Measurements from ENCODE around the gene MEGF11.

MEGF11 gene

DNA sequence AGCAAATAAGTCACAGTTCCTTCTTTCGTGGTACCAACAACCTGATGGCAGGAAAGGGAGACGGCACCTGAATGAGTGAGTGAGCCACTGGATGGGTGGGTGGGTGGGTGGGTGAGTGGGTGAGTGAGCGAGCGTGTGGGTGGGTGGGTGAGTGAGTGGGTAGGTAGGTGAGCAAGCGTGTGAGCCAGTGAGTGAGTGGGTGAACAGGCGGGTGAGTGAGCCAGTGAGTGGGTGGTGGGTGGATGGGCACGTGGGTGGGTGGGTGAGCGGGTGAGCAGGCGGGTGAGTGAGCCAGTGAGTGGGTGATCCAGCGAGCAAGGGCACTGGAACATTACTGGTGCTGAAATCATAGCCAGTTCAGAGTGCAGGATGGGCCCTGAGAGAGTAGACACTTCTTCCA is 152.8 kb downstream of the MEGF11 start:
- DNase-seq (ENCODE audit: low read depth in 1 of 2, low spot score in 1 of 2), result no peak

DNA sequence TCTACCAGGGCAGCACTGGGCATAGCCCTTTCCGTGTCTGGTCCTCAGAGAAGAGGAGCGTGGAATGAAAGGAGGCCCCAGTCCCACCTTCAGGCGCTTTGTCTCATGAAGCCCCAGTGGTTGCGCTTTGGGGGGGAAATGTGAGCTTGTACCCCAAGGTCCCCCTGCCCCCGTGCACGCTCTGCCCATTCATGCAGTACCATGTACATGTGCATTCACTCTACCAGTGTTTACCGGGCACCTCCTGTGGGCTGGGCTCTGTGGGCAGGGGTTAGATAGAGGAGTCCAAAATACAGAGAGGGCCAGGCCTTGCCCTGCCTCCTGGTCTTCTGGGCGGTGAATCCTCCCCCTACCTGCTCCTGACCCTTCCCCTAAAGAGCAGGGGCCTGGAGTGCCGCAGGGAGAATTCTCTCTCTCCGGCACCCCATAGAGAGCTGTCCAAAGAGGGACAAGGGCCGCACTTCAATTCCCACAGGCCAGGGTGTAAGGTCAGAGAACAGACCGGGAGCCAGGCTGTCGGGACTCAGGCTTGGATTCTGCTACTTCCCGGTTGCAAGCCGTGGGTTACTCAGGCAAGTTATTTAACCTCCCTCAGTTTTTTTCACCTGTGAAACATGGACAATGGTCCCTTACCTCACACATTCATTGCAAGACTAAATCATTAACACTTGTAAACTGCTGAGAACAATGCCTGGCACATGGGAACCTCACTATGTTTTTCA is 153.4 kb downstream of the MEGF11 start:
- no peak for TF ChIP-seq GABPA (IDR thresholded peaks at IDR 0.05; ENCODE audit: low read depth)
- TF ChIP-seq, protein P1, sequence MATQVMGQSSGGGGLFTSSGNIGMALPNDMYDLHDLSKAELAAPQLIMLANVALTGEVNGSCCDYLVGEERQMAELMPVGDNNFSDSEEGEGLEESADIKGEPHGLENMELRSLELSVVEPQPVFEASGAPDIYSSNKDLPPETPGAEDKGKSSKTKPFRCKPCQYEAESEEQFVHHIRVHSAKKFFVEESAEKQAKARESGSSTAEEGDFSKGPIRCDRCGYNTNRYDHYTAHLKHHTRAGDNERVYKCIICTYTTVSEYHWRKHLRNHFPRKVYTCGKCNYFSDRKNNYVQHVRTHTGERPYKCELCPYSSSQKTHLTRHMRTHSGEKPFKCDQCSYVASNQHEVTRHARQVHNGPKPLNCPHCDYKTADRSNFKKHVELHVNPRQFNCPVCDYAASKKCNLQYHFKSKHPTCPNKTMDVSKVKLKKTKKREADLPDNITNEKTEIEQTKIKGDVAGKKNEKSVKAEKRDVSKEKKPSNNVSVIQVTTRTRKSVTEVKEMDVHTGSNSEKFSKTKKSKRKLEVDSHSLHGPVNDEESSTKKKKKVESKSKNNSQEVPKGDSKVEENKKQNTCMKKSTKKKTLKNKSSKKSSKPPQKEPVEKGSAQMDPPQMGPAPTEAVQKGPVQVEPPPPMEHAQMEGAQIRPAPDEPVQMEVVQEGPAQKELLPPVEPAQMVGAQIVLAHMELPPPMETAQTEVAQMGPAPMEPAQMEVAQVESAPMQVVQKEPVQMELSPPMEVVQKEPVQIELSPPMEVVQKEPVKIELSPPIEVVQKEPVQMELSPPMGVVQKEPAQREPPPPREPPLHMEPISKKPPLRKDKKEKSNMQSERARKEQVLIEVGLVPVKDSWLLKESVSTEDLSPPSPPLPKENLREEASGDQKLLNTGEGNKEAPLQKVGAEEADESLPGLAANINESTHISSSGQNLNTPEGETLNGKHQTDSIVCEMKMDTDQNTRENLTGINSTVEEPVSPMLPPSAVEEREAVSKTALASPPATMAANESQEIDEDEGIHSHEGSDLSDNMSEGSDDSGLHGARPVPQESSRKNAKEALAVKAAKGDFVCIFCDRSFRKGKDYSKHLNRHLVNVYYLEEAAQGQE (IDR thresholded peaks at IDR 0.05; ENCODE audit: insufficient replicate concordance, low read depth), result no peak
- no peak for TF ChIP-seq POLR2AphosphoS5 (IDR thresholded peaks at IDR 0.05; ENCODE audit: low read depth)
- Histone ChIP-seq H3K27me3 (ENCODE audit: insufficient read depth, poor library complexity, severe bottlenecking) (no peaks in the 10 kb centered on the region), H3K27ac (replicated peaks) (no peak overlapping the region), H3K4me3 (replicated peaks; ENCODE audit: insufficient read depth, low read length) (no peak overlapping the region)
- no peak for DNase-seq (ENCODE audit: low read depth in 1 of 2, low spot score in 1 of 2)

More for the DNA sequence above, 152.8 kb downstream of the MEGF11 start:
- Histone ChIP-seq H3K4me3 (replicated peaks; ENCODE audit: insufficient read depth, low read length) (no peak overlapping the region), H3K27ac (replicated peaks) (no peak overlapping the region), H3K27me3 (ENCODE audit: insufficient read depth, poor library complexity, severe bottlenecking) (no peaks in the 10 kb centered on the region)
- TF ChIP-seq, protein P1 (IDR thresholded peaks at IDR 0.05; ENCODE audit: insufficient replicate concordance, low read depth), result no peak
- TF ChIP-seq GABPA (IDR thresholded peaks at IDR 0.05; ENCODE audit: low read depth), result no peak
- no peak for TF ChIP-seq SPI1 (IDR thresholded peaks at IDR 0.05; ENCODE audit: borderline replicate concordance, low read depth)
- TF ChIP-seq, protein P2, sequence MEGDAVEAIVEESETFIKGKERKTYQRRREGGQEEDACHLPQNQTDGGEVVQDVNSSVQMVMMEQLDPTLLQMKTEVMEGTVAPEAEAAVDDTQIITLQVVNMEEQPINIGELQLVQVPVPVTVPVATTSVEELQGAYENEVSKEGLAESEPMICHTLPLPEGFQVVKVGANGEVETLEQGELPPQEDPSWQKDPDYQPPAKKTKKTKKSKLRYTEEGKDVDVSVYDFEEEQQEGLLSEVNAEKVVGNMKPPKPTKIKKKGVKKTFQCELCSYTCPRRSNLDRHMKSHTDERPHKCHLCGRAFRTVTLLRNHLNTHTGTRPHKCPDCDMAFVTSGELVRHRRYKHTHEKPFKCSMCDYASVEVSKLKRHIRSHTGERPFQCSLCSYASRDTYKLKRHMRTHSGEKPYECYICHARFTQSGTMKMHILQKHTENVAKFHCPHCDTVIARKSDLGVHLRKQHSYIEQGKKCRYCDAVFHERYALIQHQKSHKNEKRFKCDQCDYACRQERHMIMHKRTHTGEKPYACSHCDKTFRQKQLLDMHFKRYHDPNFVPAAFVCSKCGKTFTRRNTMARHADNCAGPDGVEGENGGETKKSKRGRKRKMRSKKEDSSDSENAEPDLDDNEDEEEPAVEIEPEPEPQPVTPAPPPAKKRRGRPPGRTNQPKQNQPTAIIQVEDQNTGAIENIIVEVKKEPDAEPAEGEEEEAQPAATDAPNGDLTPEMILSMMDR (IDR thresholded peaks at IDR 0.05; ENCODE audit: insufficient read depth, low read length), result no peak
- no peak for TF ChIP-seq POLR2AphosphoS5 (IDR thresholded peaks at IDR 0.05; ENCODE audit: low read depth)

DNA sequence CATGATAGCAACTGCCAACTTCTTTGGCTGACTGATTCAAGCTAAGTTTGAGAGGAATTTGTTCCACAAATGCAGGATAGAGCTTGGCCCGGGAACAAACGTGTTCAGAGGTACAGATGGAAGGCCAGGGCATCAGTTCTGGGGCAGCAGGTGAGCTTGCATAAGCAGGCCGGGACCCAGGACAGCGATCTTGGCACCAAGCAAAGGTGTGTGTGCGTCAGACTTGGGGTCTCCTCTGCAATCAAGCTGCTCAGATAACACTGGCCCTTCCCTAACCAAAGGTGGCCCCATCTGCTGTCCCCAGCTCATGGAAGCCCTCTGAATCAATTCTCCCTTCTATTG is 155.6 kb downstream of the MEGF11 start:
- TF ChIP-seq, protein P1 (IDR thresholded peaks at IDR 0.05; ENCODE audit: insufficient replicate concordance, low read depth), result no peak
- TF ChIP-seq GABPA (IDR thresholded peaks at IDR 0.05; ENCODE audit: low read depth) (no peak), POLR2AphosphoS5 (IDR thresholded peaks at IDR 0.05; ENCODE audit: low read depth) (no peak)
- TF ChIP-seq, protein P2 (IDR thresholded peaks at IDR 0.05; ENCODE audit: insufficient read depth, low read length), result no peak
- H3K27me3 ChIP-seq (ENCODE audit: insufficient read depth, poor library complexity, severe bottlenecking), result no peaks in the 10 kb centered on the region
- H3K4me3 ChIP-seq (replicated peaks; ENCODE audit: insufficient read depth, low read length), result no peak overlapping the region
- no peak for DNase-seq (ENCODE audit: low read depth in 1 of 2, low spot score in 1 of 2)
- no peak overlapping the region for H3K27ac ChIP-seq (replicated peaks)
